GM21447 (cell line): ENCODE results near the gene HNRNPR.
"Not testable (repeated sequence)": the region's sequence is repeated elsewhere in the genome, so short reads cannot be mapped to it uniquely, and the experiment has no call there.

Source experiments
- ATAC-seq: cut with Tn5 transposase; IDR thresholded peaks from one replicate; pipeline ENCODE4 v1.9.1; 2021; ENCODE audit not compliant: unreplicated experiment

HNRNPR gene

GRCh38 chr1:23344111-23344986 lies at the start of gene HNRNPR:
HNRNPR (minus strand) TSS chr1:23344284; CDS start chr1:23341008, 3,276 bp downstream.
- ATAC-seq, result peak; percentile 91

- ATAC-seq, result no peak
These were observed 49.6 kb upstream of the HNRNPR start for GRCh38 chr1:23393706-23394105.

- ATAC-seq, result no peak
These were observed 48.2 kb upstream of the HNRNPR start for GRCh38 chr1:23392125-23392855.

GRCh38 chr1:23389837-23390321 lies 45.8 kb upstream of the HNRNPR start:
- ATAC-seq, result no peak

- ATAC-seq, result no peak
These were observed 43.4 kb upstream of the HNRNPR start for GRCh38 chr1:23387494-23387893.

GRCh38 chr1:23385119-23385621 lies 41.1 kb upstream of the HNRNPR start:
- no peak for ATAC-seq

- no peak for ATAC-seq
These were observed 40.4 kb upstream of the HNRNPR start for GRCh38 chr1:23384312-23385058.

- no peak for ATAC-seq
These were observed 39.7 kb upstream of the HNRNPR start for GRCh38 chr1:23383577-23384311.

- no peak for ATAC-seq
These were observed 37.3 kb upstream of the HNRNPR start for GRCh38 chr1:23381233-23381885.

- ATAC-seq, result no peak
These were observed 36.6 kb upstream of the HNRNPR start for GRCh38 chr1:23380719-23381118.

GRCh38 chr1:23380236-23380635 lies 36.2 kb upstream of the HNRNPR start:
- ATAC-seq, result not testable (repeated sequence)

GRCh38 chr1:23376890-23377811 lies 33.1 kb upstream of the HNRNPR start:
- ATAC-seq, result no peak

- ATAC-seq, result not testable (repeated sequence)
These were observed 30.1 kb upstream of the HNRNPR start for GRCh38 chr1:23374079-23374735.

- ATAC-seq, result no peak
These were observed 28.1 kb upstream of the HNRNPR start for GRCh38 chr1:23371987-23372880.

- ATAC-seq, result no peak
These were observed 26.9 kb upstream of the HNRNPR start for GRCh38 chr1:23370709-23371584.

- ATAC-seq, result no peak
These were observed 26.2 kb upstream of the HNRNPR start for GRCh38 chr1:23370330-23370708.
